ENCODE results near the gene GNAI2. TPM values are rescaled to one million over a fixed set of nuclear protein-coding genes. Genes with fewer than 3 reads are reported as not detected.
"Not testable (repeated sequence)": the region's sequence is repeated elsewhere in the genome, so short reads cannot be mapped to it uniquely, and the experiment has no call there.

Gene GNAI2
- total RNA-seq, 1 donor from 2014 or later = 97.9 TPM

- no peaks in the 10 kb centered on the region for H3K27me3 ChIP-seq (ENCODE audit: control insufficient read depth, insufficient read depth, low read length)
- H3K36me3 ChIP-seq (ENCODE audit: control insufficient read depth, insufficient read depth, low read length) = no peaks in the 10 kb centered on the region
- FAIRE-seq (no peak), DNase-seq (ENCODE audit: low read depth) (peak; percentile 47)
- peak overlapping the region; percentile 55 for H3K4me3 ChIP-seq (ENCODE audit: low read depth, low read length)
- TF ChIP-seq CTCF (IDR thresholded peaks at IDR 0.05; ENCODE audit: insufficient read depth, low read length, severe bottlenecking) = no peak
Measured at GRCh38 chr3:50226888-50227389, 9.1 kb upstream of the GNAI2 start.

GRCh38 chr3:50227390-50228183, 8.4 kb upstream of the GNAI2 start:
- Histone ChIP-seq H3K27me3 (ENCODE audit: control insufficient read depth, insufficient read depth, low read length) (no peaks in the 10 kb centered on the region), H3K36me3 (ENCODE audit: control insufficient read depth, insufficient read depth, low read length) (no peaks in the 10 kb centered on the region), H3K4me3 (ENCODE audit: low read depth, low read length) (peak overlapping the region; percentile 55)
- DNase-seq (ENCODE audit: low read depth) (peak; percentile 84), FAIRE-seq (no peak)
- peak; percentile 84 for TF ChIP-seq CTCF (IDR thresholded peaks at IDR 0.05; ENCODE audit: insufficient read depth, low read length, severe bottlenecking)

GRCh38 chr3:50228184-50228763, 7.7 kb upstream of the GNAI2 start:
- not testable (repeated sequence) for H3K27me3 ChIP-seq (ENCODE audit: control insufficient read depth, insufficient read depth, low read length); FAIRE-seq; H3K4me3 ChIP-seq (ENCODE audit: low read depth, low read length); H3K36me3 ChIP-seq (ENCODE audit: control insufficient read depth, insufficient read depth, low read length)
- peak; percentile 29 for DNase-seq (ENCODE audit: low read depth)

- Histone ChIP-seq H3K4me3 (ENCODE audit: low read depth, low read length) (no peak overlapping the region), H3K27me3 (ENCODE audit: control insufficient read depth, insufficient read depth, low read length) (no peaks in the 10 kb centered on the region), H3K36me3 (ENCODE audit: control insufficient read depth, insufficient read depth, low read length) (no peaks in the 10 kb centered on the region)
- no peak for TF ChIP-seq CTCF (IDR thresholded peaks at IDR 0.05; ENCODE audit: insufficient read depth, low read length, severe bottlenecking)
- DNase-seq (ENCODE audit: low read depth) (no peak), FAIRE-seq (no peak)
Measured at GRCh38 chr3:50229490-50229889, 6.5 kb upstream of the GNAI2 start.

- no peak for FAIRE-seq
- no peak overlapping the region for H3K4me3 ChIP-seq (ENCODE audit: low read depth, low read length)
Measured at GRCh38 chr3:50230104-50230793, 5.8 kb upstream of the GNAI2 start.

More at GRCh38 chr3:50230104-50230793, 5.8 kb upstream of the GNAI2 start:
- no peak for TF ChIP-seq CTCF (IDR thresholded peaks at IDR 0.05; ENCODE audit: insufficient read depth, low read length, severe bottlenecking)
- no peaks in the 10 kb centered on the region for H3K36me3 ChIP-seq (ENCODE audit: control insufficient read depth, insufficient read depth, low read length)
- H3K27me3 ChIP-seq (ENCODE audit: control insufficient read depth, insufficient read depth, low read length) = no peaks in the 10 kb centered on the region
- DNase-seq (ENCODE audit: low read depth) = no peak
